LNCaP clone FGC (cell line): ENCODE results near the gene MFGE8.

ENCODE experiments used
- DNase-seq: peaks from one replicate; pipeline ENCODE4 v3.0.0-alpha.2; 2011; ENCODE audit warnings: low read depth
- H3K4me3 ChIP-seq: 2 replicates; pipeline ENCODE4 v1.5.1; 2011; ENCODE audit warnings: mild to moderate bottlenecking, low read depth, low read length, control low read depth
- TF ChIP-seq, protein P1 (sequence below): IDR thresholded peaks from 2 replicates; pipeline ENCODE4 v1.5.1; 2012; ENCODE audit warnings: mild to moderate bottlenecking; ENCODE audit not compliant: control insufficient read depth, insufficient read depth; ENCODE audit errors: extremely low read depth

The MFGE8 gene, protein sequence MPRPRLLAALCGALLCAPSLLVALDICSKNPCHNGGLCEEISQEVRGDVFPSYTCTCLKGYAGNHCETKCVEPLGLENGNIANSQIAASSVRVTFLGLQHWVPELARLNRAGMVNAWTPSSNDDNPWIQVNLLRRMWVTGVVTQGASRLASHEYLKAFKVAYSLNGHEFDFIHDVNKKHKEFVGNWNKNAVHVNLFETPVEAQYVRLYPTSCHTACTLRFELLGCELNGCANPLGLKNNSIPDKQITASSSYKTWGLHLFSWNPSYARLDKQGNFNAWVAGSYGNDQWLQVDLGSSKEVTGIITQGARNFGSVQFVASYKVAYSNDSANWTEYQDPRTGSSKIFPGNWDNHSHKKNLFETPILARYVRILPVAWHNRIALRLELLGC

DNA sequence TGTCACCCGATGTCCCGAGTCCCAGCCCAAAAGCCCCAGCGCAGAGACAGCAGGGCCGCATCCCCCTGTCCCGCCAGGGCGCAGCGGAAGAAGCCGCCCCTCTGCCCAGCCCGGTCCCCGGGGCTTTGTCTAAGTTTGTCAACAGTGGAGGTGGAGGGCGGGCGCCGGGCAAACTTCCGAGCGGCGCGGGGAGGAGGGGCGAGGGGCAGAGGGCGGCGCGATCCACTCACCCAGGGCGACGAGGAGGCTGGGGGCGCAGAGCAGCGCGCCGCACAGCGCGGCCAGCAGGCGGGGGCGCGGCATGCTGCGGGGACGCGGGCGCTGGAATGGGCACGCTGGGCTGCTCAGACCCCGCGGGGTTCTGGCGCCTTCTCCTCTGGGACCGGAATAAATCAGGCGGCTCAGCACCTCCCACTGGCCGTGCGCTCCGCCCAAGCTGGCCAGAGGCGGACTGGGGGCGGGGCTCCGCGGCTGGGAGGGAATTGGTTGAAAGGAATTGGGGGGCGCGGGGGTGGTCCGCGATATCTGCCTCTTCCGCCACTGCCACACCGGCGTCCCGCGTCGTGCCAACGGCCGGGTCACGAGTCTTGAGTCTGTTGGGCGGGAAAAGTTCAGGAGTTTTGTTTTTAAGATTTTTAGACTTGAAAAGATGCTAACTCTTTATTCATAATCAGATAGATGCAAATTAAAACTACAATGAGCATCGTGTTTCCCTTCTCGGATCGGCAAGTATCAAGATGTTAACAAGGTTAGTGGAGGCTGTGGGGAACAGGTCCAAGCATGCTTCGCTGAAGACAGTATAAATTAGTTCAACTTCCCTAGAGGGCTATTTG, at the start of gene MFGE8:
MFGE8 (minus strand) TSS at position 363 of the 833 bp plus-strand sequence; CDS start at position 303, 60 bp downstream.
- no peak for DNase-seq
- TF ChIP-seq, protein P1, sequence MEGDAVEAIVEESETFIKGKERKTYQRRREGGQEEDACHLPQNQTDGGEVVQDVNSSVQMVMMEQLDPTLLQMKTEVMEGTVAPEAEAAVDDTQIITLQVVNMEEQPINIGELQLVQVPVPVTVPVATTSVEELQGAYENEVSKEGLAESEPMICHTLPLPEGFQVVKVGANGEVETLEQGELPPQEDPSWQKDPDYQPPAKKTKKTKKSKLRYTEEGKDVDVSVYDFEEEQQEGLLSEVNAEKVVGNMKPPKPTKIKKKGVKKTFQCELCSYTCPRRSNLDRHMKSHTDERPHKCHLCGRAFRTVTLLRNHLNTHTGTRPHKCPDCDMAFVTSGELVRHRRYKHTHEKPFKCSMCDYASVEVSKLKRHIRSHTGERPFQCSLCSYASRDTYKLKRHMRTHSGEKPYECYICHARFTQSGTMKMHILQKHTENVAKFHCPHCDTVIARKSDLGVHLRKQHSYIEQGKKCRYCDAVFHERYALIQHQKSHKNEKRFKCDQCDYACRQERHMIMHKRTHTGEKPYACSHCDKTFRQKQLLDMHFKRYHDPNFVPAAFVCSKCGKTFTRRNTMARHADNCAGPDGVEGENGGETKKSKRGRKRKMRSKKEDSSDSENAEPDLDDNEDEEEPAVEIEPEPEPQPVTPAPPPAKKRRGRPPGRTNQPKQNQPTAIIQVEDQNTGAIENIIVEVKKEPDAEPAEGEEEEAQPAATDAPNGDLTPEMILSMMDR: no peak

DNA sequence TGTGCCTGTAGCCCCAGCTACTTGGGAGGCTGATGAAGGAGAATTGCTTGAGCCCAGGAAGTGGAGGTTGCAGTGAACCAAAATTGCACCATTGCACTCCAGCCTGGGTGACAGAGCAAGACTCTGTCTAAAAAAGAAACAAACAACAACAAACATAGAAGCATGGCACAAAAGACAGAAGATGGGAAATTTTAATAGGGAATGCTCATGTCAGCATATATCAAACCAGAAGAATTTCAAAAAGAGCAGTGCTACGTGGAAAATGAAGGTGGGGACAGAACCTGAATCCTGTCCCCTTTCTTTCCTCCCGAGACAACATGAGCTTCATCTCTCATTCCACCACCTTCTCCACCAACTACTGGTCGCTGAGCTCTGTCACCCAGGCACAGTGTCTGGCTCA, 46.3 kb upstream of the MFGE8 start:
- H3K4me3 ChIP-seq: no peak overlapping the region
- TF ChIP-seq, protein P1: no peak
- no peak for DNase-seq

More for the DNA sequence above, at the start of gene MFGE8:
- H3K4me3 ChIP-seq: peak within 1 kb of the TSS; percentile 62

DNA sequence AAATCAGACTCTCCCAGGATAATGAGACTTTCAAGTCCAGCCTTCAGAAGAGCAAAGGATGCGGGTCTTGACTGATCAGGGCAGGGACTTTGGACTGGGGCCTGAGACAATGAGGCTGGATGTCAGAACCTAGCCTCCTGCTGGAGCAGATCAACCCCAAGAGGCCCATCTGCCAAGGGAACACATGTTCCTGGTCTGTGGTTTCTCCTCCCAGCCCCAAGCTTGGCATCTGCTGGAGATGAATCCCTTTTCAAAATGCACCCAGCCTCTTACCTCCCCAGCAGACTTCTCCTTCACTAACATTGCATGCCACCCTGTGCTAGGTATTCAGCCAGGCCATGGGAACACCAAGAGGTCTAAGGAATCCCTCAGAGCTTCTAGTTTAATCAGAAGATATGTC, 43.7 kb upstream of the MFGE8 start:
- no peak for DNase-seq
- TF ChIP-seq, protein P1: no peak

DNA sequence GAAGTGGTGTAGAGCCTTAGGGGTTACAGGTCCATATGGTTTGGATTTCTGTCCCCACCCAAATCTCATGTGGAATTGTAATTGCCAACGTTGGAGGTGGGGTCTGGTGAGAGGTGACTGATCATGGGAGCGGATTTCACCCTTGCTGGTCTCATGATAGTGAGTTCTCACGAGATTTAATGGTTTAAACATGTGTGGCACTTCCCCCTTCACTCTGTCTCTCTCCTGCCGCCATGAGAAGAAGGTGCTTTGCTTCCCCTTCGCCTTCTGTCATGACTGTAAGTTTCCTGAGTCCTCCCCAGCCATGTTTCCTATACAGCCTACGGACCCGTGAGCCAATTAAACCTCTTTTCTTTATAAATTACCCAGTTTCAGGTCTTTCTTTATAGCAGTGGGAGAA, 43.1 kb upstream of the MFGE8 start:
- no peak overlapping the region for H3K4me3 ChIP-seq
- TF ChIP-seq, protein P1: no peak
- DNase-seq: no peak

More for the DNA sequence above, 43.7 kb upstream of the MFGE8 start:
- H3K4me3 ChIP-seq: no peak overlapping the region

DNA sequence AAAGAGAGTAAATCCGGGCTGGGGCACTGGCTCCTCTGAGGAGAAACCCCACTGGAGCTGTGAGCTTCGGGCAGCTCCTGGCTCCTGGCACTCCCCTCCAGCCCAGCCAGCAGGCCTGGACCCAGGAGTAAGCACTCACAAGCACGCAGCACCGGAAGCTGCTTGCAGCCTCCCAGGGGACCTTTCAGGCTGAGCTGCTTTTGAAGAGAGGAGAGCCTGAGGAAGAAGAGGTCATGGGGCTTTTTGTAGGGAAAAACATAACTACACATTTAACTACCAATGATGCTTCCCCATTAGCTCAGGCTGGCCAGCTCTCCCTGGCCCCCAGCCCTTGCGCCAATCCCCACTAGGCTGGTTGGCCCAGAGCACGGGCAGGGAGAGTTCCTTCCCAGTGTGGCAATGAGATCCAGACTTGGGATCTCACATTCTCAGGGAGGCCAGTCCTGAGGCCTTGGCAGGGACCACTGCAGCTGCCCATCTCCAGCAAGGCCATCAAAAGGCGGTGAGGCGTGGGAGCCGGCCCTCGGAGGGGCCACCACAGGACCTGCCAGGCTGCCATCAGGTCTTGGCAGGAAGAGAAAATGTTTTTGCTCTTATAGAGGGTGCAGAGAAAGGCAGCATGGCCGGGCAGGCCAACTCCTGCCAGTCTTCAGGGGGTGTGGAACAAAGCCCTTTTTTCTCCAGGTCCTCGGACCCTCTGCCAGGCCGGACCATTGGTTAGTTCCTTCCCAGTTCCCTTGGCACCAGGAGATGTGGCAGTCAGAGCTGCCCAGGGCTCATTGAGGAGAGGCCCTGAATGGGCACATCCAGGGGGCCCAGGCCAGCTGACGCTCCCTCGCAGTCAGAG, 41.5 kb upstream of the MFGE8 start:
- TF ChIP-seq, protein P1: no peak
- DNase-seq: no peak
- no peak overlapping the region for H3K4me3 ChIP-seq

DNA sequence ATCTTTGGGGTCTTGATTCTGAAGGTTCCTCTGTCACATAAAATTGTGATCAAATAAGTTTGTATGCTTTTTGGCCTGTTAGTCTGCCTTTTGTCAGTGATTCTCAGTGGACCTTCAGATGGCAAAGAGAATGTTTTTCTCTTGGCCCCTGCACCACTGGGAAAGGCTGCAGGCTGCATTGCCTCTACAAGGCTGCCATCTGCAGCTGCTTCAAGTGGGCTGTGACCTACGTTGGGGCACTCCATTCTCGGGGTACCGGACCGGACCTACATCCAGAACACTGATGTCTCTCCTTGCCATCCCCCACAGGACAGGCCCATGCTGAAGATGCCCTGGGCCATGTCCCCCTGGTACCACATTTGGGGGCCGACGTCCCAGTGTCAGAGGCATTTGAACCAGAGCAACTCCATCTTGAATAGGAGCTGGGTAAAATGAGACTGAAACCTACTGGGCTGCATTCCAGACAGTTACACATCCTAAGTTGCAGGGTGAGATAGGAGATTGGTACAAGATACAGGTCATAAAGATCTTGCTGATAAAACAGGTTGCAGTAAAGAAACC, 37.5 kb upstream of the MFGE8 start:
- TF ChIP-seq, protein P1: no peak
- H3K4me3 ChIP-seq: no peak overlapping the region
- no peak for DNase-seq
